Measurements from ENCODE around the gene CXXC5. TPM values are rescaled to one million over a fixed set of nuclear protein-coding genes. Genes with fewer than 3 reads are reported as not detected.

The CXXC5 gene
- total RNA-seq, 1 experiment from 2014 or later = 92.3 TPM

- CTCF ChIA-PET = interaction anchor here (0.6 kb wide), 1 partner anchor 218 kb away, joined by 3 read pairs; no protein-coding TSS in a partner anchor
- Histone ChIP-seq H3K9me3 (no peaks in the 10 kb centered on the region), H3K36me3 (ENCODE audit: control insufficient read depth, insufficient read depth, low read length) (no peaks in the 10 kb centered on the region), H3K4me1 (peaks cover 49% of the 10 kb centered on the region), H3K4me3 (ENCODE audit: low read depth, low read length) (no peak overlapping the region), H3K27me3 (replicated peaks; ENCODE audit: control insufficient read depth, insufficient read depth, low read length) (no peaks in the 10 kb centered on the region)
- peak overlapping the region; percentile 82 for H3K27ac Mint-ChIP-seq (ENCODE audit: unreplicated experiment)
- peaks cover 58% of the 10 kb centered on the region for H3K4me1 Mint-ChIP-seq (ENCODE audit: low read depth, unreplicated experiment)
- intact Hi-C loops (cut with micrococcal nuclease; ENCODE audit: unreplicated experiment) = no loop called here
- POLR2A ChIA-PET = interaction anchor here (1.6 kb wide), 1 partner anchor 11 kb away, joined by 3 read pairs; the partner anchor contains the start of gene CXXC5
- H3K9me3 Mint-ChIP-seq (ENCODE audit: unreplicated experiment) = no peaks in the 10 kb centered on the region
- no peak for TF ChIP-seq CTCF (IDR thresholded peaks at IDR 0.05; ENCODE audit: insufficient read depth in 1 of 2, low read depth in 1 of 2, low read length in 1 of 2, severe bottlenecking in 1 of 2, unreplicated experiment in 1 of 2)
- H3K27me3 Mint-ChIP-seq (ENCODE audit: insufficient read depth, unreplicated experiment) = no peaks in the 10 kb centered on the region
- BruUV-seq (replicated peaks) = no TSS peak
- no peak overlapping the region for H3K4me3 Mint-ChIP-seq (ENCODE audit: unreplicated experiment)
- peaks cover 71% of the 10 kb centered on the region for H3K36me3 Mint-ChIP-seq (ENCODE audit: insufficient read depth, unreplicated experiment)
- peak in 1 of 2 experiments; percentile 42 for DNase-seq
Measured at GRCh38 chr5:139637438-139638089, 10.6 kb upstream of the CXXC5 start.

- peaks cover 55% of the 10 kb centered on the region for H3K4me1 ChIP-seq
- Mint-ChIP-seq H3K27ac (ENCODE audit: unreplicated experiment) (peak overlapping the region; percentile 55), H3K4me3 (ENCODE audit: unreplicated experiment) (no peak overlapping the region), H3K4me1 (ENCODE audit: low read depth, unreplicated experiment) (peaks cover 63% of the 10 kb centered on the region), H3K36me3 (ENCODE audit: insufficient read depth, unreplicated experiment) (peaks cover 74% of the 10 kb centered on the region), H3K9me3 (ENCODE audit: unreplicated experiment) (no peaks in the 10 kb centered on the region), H3K27me3 (ENCODE audit: insufficient read depth, unreplicated experiment) (no peaks in the 10 kb centered on the region)
- H3K4me3 ChIP-seq (ENCODE audit: low read depth, low read length) = no peak overlapping the region
- intact Hi-C loops (cut with micrococcal nuclease; ENCODE audit: unreplicated experiment) = no loop called here
- BruUV-seq (replicated peaks) = no TSS peak
- no peaks in the 10 kb centered on the region for H3K9me3 ChIP-seq
- ChIA-PET POLR2A (interaction anchor here (1.6 kb wide), 1 partner anchor 10 kb away, joined by 3 read pairs; the partner anchor contains the start of gene CXXC5), CTCF (interaction anchor here (1.2 kb wide), 1 partner anchor 10 kb away, joined by 7 read pairs; the partner anchor contains the start of gene CXXC5)
- no peaks in the 10 kb centered on the region for H3K36me3 ChIP-seq (ENCODE audit: control insufficient read depth, insufficient read depth, low read length)
- DNase-seq = peak in 1 of 2 experiments; percentile 34
- no peak for TF ChIP-seq CTCF (IDR thresholded peaks at IDR 0.05; ENCODE audit: insufficient read depth in 1 of 2, low read depth in 1 of 2, low read length in 1 of 2, severe bottlenecking in 1 of 2, unreplicated experiment in 1 of 2)
- H3K27me3 ChIP-seq (replicated peaks; ENCODE audit: control insufficient read depth, insufficient read depth, low read length) = no peaks in the 10 kb centered on the region
Measured at GRCh38 chr5:139638090-139638735, 9.9 kb upstream of the CXXC5 start.

- TF ChIP-seq CTCF (IDR thresholded peaks at IDR 0.05; ENCODE audit: insufficient read depth in 1 of 2, low read depth in 1 of 2, low read length in 1 of 2, severe bottlenecking in 1 of 2, unreplicated experiment in 1 of 2) = no peak
- no peaks in the 10 kb centered on the region for H3K27me3 Mint-ChIP-seq (ENCODE audit: insufficient read depth, unreplicated experiment)
- Histone ChIP-seq H3K4me3 (ENCODE audit: low read depth, low read length) (no peak overlapping the region), H3K4me1 (peaks cover 63% of the 10 kb centered on the region), H3K36me3 (ENCODE audit: control insufficient read depth, insufficient read depth, low read length) (no peaks in the 10 kb centered on the region), H3K27me3 (replicated peaks; ENCODE audit: control insufficient read depth, insufficient read depth, low read length) (no peaks in the 10 kb centered on the region), H3K9me3 (no peaks in the 10 kb centered on the region)
- H3K4me1 Mint-ChIP-seq (ENCODE audit: low read depth, unreplicated experiment) = peaks cover 66% of the 10 kb centered on the region
- POLR2A ChIA-PET = interaction anchor here (1.6 kb wide), 1 partner anchor 9 kb away, joined by 3 read pairs; the partner anchor contains the start of gene CXXC5
- CTCF ChIA-PET = interaction anchor here (1.2 kb wide), 1 partner anchor 9 kb away, joined by 7 read pairs; the partner anchor contains the start of gene CXXC5
- intact Hi-C loops (cut with micrococcal nuclease; ENCODE audit: unreplicated experiment) = no loop called here
- no peaks in the 10 kb centered on the region for H3K9me3 Mint-ChIP-seq (ENCODE audit: unreplicated experiment)
- no TSS peak for BruUV-seq (replicated peaks)
- DNase-seq = no peak
- H3K36me3 Mint-ChIP-seq (ENCODE audit: insufficient read depth, unreplicated experiment) = peaks cover 73% of the 10 kb centered on the region
- no peak overlapping the region for H3K4me3 Mint-ChIP-seq (ENCODE audit: unreplicated experiment)
- H3K27ac Mint-ChIP-seq (ENCODE audit: unreplicated experiment) = peak overlapping the region; percentile 55
Measured at GRCh38 chr5:139638736-139639618, 9.2 kb upstream of the CXXC5 start.

Measured in Caco-2 (cell line).